Mesothelial cell of epicardium (in vitro differentiated cells): ENCODE measurements around the gene PARP8. TPM values are rescaled to one million over a fixed set of nuclear protein-coding genes. Genes with fewer than 3 reads are reported as not detected.
"Not testable (repeated sequence)": the region's sequence is repeated elsewhere in the genome, so short reads cannot be mapped to it uniquely, and the experiment has no call there.

ENCODE experiments used
- DNase-seq, 2 experiments: peaks; one replicate each; pipeline ENCODE4 v3.0.0; 2021; ENCODE audit warnings: low spot score in 2 of 2; ENCODE audit not compliant: unreplicated experiment in 2 of 2
- H3K27ac Mint-ChIP-seq: 2 replicates; pipeline ENCODE4 v1.8.0; 2021; ENCODE audit warnings: mixed read lengths
- H3K27me3 Mint-ChIP-seq: 2 replicates; pipeline ENCODE4 v1.8.0; 2021; ENCODE audit warnings: low read depth, mixed read lengths
- H3K36me3 Mint-ChIP-seq: 2 replicates; pipeline ENCODE4 v1.8.0; 2021; ENCODE audit warnings: mixed read lengths
- H3K4me1 Mint-ChIP-seq: 2 replicates; pipeline ENCODE4 v1.8.0; 2021; ENCODE audit warnings: mixed read lengths
- H3K4me3 Mint-ChIP-seq: 2 replicates; pipeline ENCODE4 v1.8.0; 2021; ENCODE audit warnings: mild to moderate bottlenecking, moderate library complexity, mixed read lengths
- H3K9me3 Mint-ChIP-seq: 2 replicates; pipeline ENCODE4 v1.8.0; 2021; ENCODE audit warnings: mixed read lengths
- CTCF ChIP-seq: fragments of 200-600 bp; sonication (generic); IDR thresholded peaks from one replicate; pipeline ENCODE4 v1.5.0; 2021; ENCODE audit warnings: antibody characterized with exemption; ENCODE audit not compliant: unreplicated experiment
- total RNA-seq: library from RNA; stranded (reverse); gene quantifications from 3 replicates; pipeline ENCODE4 v1.2.1, GENCODE V29; 2021

The PARP8 gene
- total RNA-seq, 1 donor from 2014 or later = 27.5 TPM

- TF ChIP-seq CTCF = no peak
- peaks cover 13% of the 10 kb centered on the region for H3K4me1 Mint-ChIP-seq
- no peak overlapping the region for H3K4me3 Mint-ChIP-seq
- no peak overlapping the region for H3K27ac Mint-ChIP-seq
- no peaks in the 10 kb centered on the region for H3K9me3 Mint-ChIP-seq
- DNase-seq = no peak
- H3K36me3 Mint-ChIP-seq = peaks cover 9% of the 10 kb centered on the region
- H3K27me3 Mint-ChIP-seq = no peaks in the 10 kb centered on the region
These were observed 100.5 kb downstream of the PARP8 start for GRCh38 chr5:50766967-50767366.

- H3K4me3 Mint-ChIP-seq = no peak overlapping the region
- no peak for DNase-seq
- TF ChIP-seq CTCF = no peak
- no peaks in the 10 kb centered on the region for H3K9me3 Mint-ChIP-seq
- H3K27me3 Mint-ChIP-seq = no peaks in the 10 kb centered on the region
- peaks cover 11% of the 10 kb centered on the region for H3K36me3 Mint-ChIP-seq
- H3K4me1 Mint-ChIP-seq = peaks cover 13% of the 10 kb centered on the region
- no peak overlapping the region for H3K27ac Mint-ChIP-seq
These were observed 101.2 kb downstream of the PARP8 start for GRCh38 chr5:50767588-50767987.

- Mint-ChIP-seq H3K36me3 (peaks cover 19% of the 10 kb centered on the region), H3K27me3 (no peaks in the 10 kb centered on the region), H3K4me1 (peaks cover 10% of the 10 kb centered on the region), H3K9me3 (peaks cover 9% of the 10 kb centered on the region), H3K4me3 (no peak overlapping the region), H3K27ac (no peak overlapping the region)
- DNase-seq = no peak
- TF ChIP-seq CTCF = no peak
These were observed 102.2 kb downstream of the PARP8 start for GRCh38 chr5:50768634-50769033.

GRCh38 chr5:50770441-50770840, 104.0 kb downstream of the PARP8 start:
- Mint-ChIP-seq H3K36me3 (peaks cover 28% of the 10 kb centered on the region), H3K27me3 (no peaks in the 10 kb centered on the region), H3K27ac (no peak overlapping the region), H3K4me1 (peaks cover 4% of the 10 kb centered on the region), H3K4me3 (no peak overlapping the region), H3K9me3 (peaks cover 15% of the 10 kb centered on the region)
- DNase-seq = no peak
- TF ChIP-seq CTCF = no peak

GRCh38 chr5:50774446-50775175, 108.2 kb downstream of the PARP8 start:
- H3K27me3 Mint-ChIP-seq, H3K27ac Mint-ChIP-seq, H3K4me3 Mint-ChIP-seq, H3K4me1 Mint-ChIP-seq, DNase-seq: not testable (repeated sequence)
- H3K9me3 Mint-ChIP-seq = peaks cover 22% of the 10 kb centered on the region
- peaks cover 39% of the 10 kb centered on the region for H3K36me3 Mint-ChIP-seq

GRCh38 chr5:50786073-50786472, 119.6 kb downstream of the PARP8 start:
- no peak for DNase-seq
- Mint-ChIP-seq H3K4me3 (no peak overlapping the region), H3K27me3 (no peaks in the 10 kb centered on the region), H3K27ac (no peak overlapping the region), H3K4me1 (peaks cover 2% of the 10 kb centered on the region), H3K36me3 (peaks cover 21% of the 10 kb centered on the region), H3K9me3 (peaks cover 8% of the 10 kb centered on the region)
- TF ChIP-seq CTCF = no peak
